H1 (cell line): Measurements from ENCODE around the gene TET2. TPM values are rescaled to one million over a fixed set of nuclear protein-coding genes. Genes with fewer than 3 reads are reported as not detected.

Experiments used
- BCL11A ChIP-seq, 2 experiments: IDR thresholded peaks; one replicate each; pipeline ENCODE4 v1.6.1; 2011; ENCODE audit warnings: low read depth in 2 of 2, low read length in 2 of 2, mild to moderate bottlenecking in 2 of 2
- CHD2 ChIP-seq: IDR thresholded peaks from 2 replicates; pipeline ENCODE4 v1.6.1; 2012; ENCODE audit warnings: low read length, improper control_type of control experiment
- CHD7 ChIP-seq: fragments of 300-600 bp; sonication (generic); IDR thresholded peaks from 2 replicates; pipeline ENCODE4 v1.7.1; 2012; ENCODE audit warnings: low read length, moderate library complexity, mild to moderate bottlenecking, inconsistent platforms; ENCODE audit not compliant: insufficient replicate concordance
- HDAC2 ChIP-seq, 2 experiments: fragments of 300-600 bp in 1 of 2; sonication (generic) in 1 of 2; IDR thresholded peaks; 2 replicates each; pipeline ENCODE4 v1.6.1; 2011 to 2012; ENCODE audit warnings: low read depth in 2 of 2, low read length in 2 of 2, mild to moderate bottlenecking in 2 of 2, moderate library complexity in 2 of 2, borderline replicate concordance in 1 of 2, inconsistent platforms in 1 of 2
- KDM4A ChIP-seq: IDR thresholded peaks from one replicate; pipeline ENCODE4 v1.7.1; 2012; ENCODE audit warnings: low read depth, mild to moderate bottlenecking, moderate library complexity, low read length, inconsistent platforms; ENCODE audit not compliant: severe bottlenecking
- NRF1 ChIP-seq: IDR thresholded peaks from 2 replicates; pipeline ENCODE4 v1.6.1; 2011; ENCODE audit warnings: mild to moderate bottlenecking, low read depth, low read length, improper control_type of control experiment
- POU5F1 ChIP-seq: IDR thresholded peaks from 2 replicates; pipeline ENCODE4 v1.6.1; 2011; ENCODE audit warnings: low read depth, mild to moderate bottlenecking, low read length, moderate library complexity
- TEAD4 ChIP-seq: IDR thresholded peaks from 2 replicates; pipeline ENCODE4 v1.6.1; 2012; ENCODE audit warnings: low read depth, low read length, inconsistent platforms, mixed read lengths
- polyA plus RNA-seq, 7 experiments: library from polyadenylated mRNA; depleted of rRNA in 3 of 7; stranded (reverse) in 5 of 7; unstranded in 2 of 7; fragments of >200 nt in 5 of 7; fragments of 200-250 nt in 2 of 7; gene quantifications; 1 replicate in 5 of 7; 2 replicates in 1 of 7; 4 replicates in 1 of 7; pipeline versions ENCODE4 v1.2.1 to v1.2.3, GENCODE V29; 2011 to 2013; ENCODE audit warnings: missing spikeins in 2 of 7, mixed read lengths in 2 of 7
- total RNA-seq: library from RNA; stranded (reverse); fragmentation: NEBNext Ultra II Directional; extraction: Animal tissue kit (Norgen Biotek cat#: 25700); gene quantifications from 2 replicates; pipeline ENCODE4 v1.2.1, GENCODE V29; 2021
- TF ChIP-seq, protein P1 (sequence below): IDR thresholded peaks from 2 replicates; pipeline ENCODE4 v1.6.1; 2012; ENCODE audit warnings: inconsistent platforms

TET2 gene
- total and polyA plus RNA-seq, 2 of the 8 experiments (the other 6 are each of a cell fraction or from before 2014, with no cell fraction given), result 1.0 to 2.6 TPM

GRCh38 chr4:105145156-105145902 is 1.3 kb upstream of the TET2 start (continued):
- TF ChIP-seq, protein P1, sequence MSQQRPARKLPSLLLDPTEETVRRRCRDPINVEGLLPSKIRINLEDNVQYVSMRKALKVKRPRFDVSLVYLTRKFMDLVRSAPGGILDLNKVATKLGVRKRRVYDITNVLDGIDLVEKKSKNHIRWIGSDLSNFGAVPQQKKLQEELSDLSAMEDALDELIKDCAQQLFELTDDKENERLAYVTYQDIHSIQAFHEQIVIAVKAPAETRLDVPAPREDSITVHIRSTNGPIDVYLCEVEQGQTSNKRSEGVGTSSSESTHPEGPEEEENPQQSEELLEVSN, result no peak
- TF ChIP-seq TEAD4 (no peak), POU5F1 (no peak), HDAC2 (IDR thresholded peaks at IDR 0.05; ENCODE audit: borderline replicate concordance in 1 of 2, low read depth in 2 of 2, low read length in 2 of 2) (no peak), CHD2 (no peak), NRF1 (no peak), CHD7 (no peak), KDM4A (no peak), BCL11A (IDR thresholded peaks at IDR 0.05; ENCODE audit: low read depth in 2 of 2, low read length in 2 of 2) (no peak)
